ENCODE data around the gene RIT1.

Gene RIT1

GRCh38 chr1:155861896-155862295 is 49.3 kb downstream of the RIT1 start:
- Histone ChIP-seq H3K4me3 (ENCODE audit: low read depth, low read length) (no peak overlapping the region), H3K27me3 (replicated peaks) (no peaks in the 10 kb centered on the region), H3K27ac (no peak overlapping the region), H3K36me3 (replicated peaks) (no peaks in the 10 kb centered on the region)
- DNase-seq, result no peak
- in situ Hi-C loops (cut with HindIII; ENCODE audit: low pct_ligation_motif_present, low sequenced_read_pairs), result no loop called here
- TF ChIP-seq CTCF (IDR thresholded peaks at IDR 0.05; ENCODE audit: low read depth, low read length, missing control alignments), result no peak

GRCh38 chr1:155860970-155861510 is 50.1 kb downstream of the RIT1 start:
- Histone ChIP-seq H3K36me3 (replicated peaks) (no peaks in the 10 kb centered on the region), H3K27ac (peak overlapping the region; percentile 56), H3K27me3 (replicated peaks) (no peaks in the 10 kb centered on the region), H3K4me3 (ENCODE audit: low read depth, low read length) (peak overlapping the region; percentile 57)
- in situ Hi-C loops (cut with HindIII; ENCODE audit: low pct_ligation_motif_present, low sequenced_read_pairs), result no loop called here
- DNase-seq, result no peak
- no peak for TF ChIP-seq CTCF (IDR thresholded peaks at IDR 0.05; ENCODE audit: low read depth, low read length, missing control alignments)

- Histone ChIP-seq H3K27ac (peak overlapping the region; percentile 56), H3K27me3 (replicated peaks) (no peaks in the 10 kb centered on the region), H3K4me3 (ENCODE audit: low read depth, low read length) (peak overlapping the region; percentile 57), H3K36me3 (replicated peaks) (no peaks in the 10 kb centered on the region)
- no peak for TF ChIP-seq CTCF (IDR thresholded peaks at IDR 0.05; ENCODE audit: low read depth, low read length, missing control alignments)
- DNase-seq, result peak; percentile 73
- in situ Hi-C loops (cut with HindIII; ENCODE audit: low pct_ligation_motif_present, low sequenced_read_pairs), result no loop called here
These were observed 51.0 kb downstream of the RIT1 start for GRCh38 chr1:155859881-155860871.

GRCh38 chr1:155859234-155859829 is 51.8 kb downstream of the RIT1 start, which contains the start of gene SYT11:
SYT11 (plus strand) TSS chr1:155859567; CDS start chr1:155859762, 195 bp downstream.
- Histone ChIP-seq H3K27me3 (replicated peaks) (no peaks in the 10 kb centered on the region), H3K36me3 (replicated peaks) (peaks cover 4% of the 10 kb centered on the region), H3K4me3 (ENCODE audit: low read depth, low read length) (peak within 1 kb of the TSS; percentile 57), H3K27ac (peak within 1 kb of the TSS; percentile 70)
- no peak for TF ChIP-seq CTCF (IDR thresholded peaks at IDR 0.05; ENCODE audit: low read depth, low read length, missing control alignments)
- DNase-seq, result peak; percentile 88
- in situ Hi-C loops (cut with HindIII; ENCODE audit: low pct_ligation_motif_present, low sequenced_read_pairs), result no loop called here

GRCh38 chr1:155858800-155859233 is 52.3 kb downstream of the RIT1 start:
- no peaks in the 10 kb centered on the region for H3K27me3 ChIP-seq (replicated peaks)
- peak overlapping the region; percentile 70 for H3K27ac ChIP-seq
- peaks cover 7% of the 10 kb centered on the region for H3K36me3 ChIP-seq (replicated peaks)
- TF ChIP-seq CTCF (IDR thresholded peaks at IDR 0.05; ENCODE audit: low read depth, low read length, missing control alignments), result no peak
- H3K4me3 ChIP-seq (ENCODE audit: low read depth, low read length), result peak overlapping the region; percentile 57
- in situ Hi-C loops (cut with HindIII; ENCODE audit: low pct_ligation_motif_present, low sequenced_read_pairs), result no loop called here
- DNase-seq, result peak; percentile 4
